Measurements from ENCODE around the gene CHAD.
"Not testable (repeated sequence)": the region's sequence is repeated elsewhere in the genome, so short reads cannot be mapped to it uniquely, and the experiment has no call there.

The CHAD gene

GRCh38 chr17:50453901-50454300 lies 14.8 kb downstream of the CHAD start:
- no peak for DNase-seq

DNA sequence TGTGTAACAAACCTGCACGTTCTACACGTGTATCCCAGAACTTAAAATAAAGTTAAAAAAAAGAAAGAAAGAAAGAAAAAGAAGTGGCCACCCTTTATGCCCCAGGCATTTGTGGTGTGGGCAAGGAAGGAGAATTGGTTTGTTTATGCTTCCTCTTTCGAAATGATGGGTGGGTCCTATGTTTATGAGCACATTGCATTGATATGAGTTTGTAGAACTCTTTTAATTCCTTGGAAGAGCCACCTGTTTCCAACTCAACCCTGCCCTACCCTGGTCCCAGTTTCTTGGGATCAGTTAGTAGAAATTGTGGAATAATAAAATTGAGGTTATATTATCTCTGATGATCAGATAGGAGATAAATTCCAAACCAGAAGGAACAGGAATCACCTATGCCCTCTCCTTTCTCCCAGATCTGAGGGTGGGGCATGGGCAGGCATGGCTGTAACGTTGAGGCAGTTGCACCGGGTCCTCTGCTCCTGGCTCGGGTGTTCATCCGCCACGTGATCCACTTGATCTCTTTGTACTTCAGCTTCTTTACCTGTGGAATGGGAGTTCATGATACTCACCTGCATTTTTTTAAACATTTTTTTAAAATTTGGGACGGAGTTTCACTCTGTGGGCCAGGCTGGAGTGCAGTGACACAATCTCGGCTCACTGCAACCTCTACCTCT lies 15.9 kb downstream of the CHAD start:
- no peak for DNase-seq

GRCh38 chr17:50451943-50452629 lies 16.6 kb downstream of the CHAD start:
- no peak for DNase-seq

GRCh38 chr17:50448643-50449042 lies 20.0 kb downstream of the CHAD start:
- DNase-seq: no peak

DNA sequence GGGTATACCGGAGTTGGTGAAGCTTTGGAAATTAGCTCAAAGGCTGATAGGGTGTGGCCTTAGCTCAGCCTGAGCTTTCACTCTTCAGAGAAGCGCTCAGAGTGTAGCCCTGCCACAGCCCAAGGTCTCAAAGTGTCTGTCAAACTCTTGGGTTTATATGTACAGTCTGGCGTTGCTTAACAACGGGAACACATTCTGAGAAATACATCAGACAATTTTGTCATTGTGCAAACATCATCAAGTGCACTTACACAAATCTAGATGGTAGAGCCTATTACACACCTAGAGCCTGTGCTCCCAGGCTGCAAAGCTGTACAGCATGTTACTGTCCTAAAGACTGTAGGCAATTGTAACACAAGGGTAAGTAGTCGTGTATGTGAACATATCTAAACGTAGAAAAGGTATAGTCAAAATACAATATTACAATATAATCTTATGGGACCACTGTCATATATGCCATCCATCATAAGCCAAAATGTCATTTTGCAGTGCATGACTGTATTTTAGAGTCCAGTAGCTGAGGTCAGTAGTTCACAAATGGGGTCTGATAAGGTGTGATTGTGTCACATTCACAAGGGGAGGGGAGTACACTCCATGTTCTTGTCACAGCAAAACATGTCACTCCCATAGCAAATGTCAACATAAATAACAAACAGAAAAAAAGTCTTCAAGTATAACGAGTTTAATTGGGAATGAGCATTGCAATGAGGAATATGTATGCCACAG lies 20.6 kb downstream of the CHAD start:
- no peak for DNase-seq

GRCh38 chr17:50445730-50446325 lies 22.9 kb downstream of the CHAD start:
- DNase-seq: no peak

GRCh38 chr17:50444841-50445715 lies 23.6 kb downstream of the CHAD start:
- DNase-seq: no peak

DNA sequence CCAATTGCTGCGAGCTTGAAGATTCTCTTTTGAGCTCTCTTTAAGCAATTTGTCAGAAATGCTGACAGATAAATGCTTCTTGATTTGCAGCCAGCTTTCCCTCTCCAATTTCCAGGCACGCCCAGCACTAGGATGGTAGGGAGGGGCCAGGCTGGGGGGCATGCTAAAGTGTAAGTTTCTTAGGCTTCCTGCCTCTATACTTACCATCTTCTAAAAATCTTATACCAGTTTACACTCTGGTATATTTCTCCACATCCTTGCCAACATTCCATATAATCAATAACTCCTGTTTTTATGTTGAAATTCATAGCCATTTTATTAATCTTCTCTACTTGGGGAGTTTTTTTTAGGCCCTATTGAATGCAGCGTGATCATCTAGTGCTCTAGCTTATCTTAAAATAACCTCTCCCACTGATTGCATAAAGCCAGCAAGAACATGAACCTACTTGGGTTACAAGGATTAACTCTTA lies 25.1 kb downstream of the CHAD start:
- DNase-seq: no peak

DNA sequence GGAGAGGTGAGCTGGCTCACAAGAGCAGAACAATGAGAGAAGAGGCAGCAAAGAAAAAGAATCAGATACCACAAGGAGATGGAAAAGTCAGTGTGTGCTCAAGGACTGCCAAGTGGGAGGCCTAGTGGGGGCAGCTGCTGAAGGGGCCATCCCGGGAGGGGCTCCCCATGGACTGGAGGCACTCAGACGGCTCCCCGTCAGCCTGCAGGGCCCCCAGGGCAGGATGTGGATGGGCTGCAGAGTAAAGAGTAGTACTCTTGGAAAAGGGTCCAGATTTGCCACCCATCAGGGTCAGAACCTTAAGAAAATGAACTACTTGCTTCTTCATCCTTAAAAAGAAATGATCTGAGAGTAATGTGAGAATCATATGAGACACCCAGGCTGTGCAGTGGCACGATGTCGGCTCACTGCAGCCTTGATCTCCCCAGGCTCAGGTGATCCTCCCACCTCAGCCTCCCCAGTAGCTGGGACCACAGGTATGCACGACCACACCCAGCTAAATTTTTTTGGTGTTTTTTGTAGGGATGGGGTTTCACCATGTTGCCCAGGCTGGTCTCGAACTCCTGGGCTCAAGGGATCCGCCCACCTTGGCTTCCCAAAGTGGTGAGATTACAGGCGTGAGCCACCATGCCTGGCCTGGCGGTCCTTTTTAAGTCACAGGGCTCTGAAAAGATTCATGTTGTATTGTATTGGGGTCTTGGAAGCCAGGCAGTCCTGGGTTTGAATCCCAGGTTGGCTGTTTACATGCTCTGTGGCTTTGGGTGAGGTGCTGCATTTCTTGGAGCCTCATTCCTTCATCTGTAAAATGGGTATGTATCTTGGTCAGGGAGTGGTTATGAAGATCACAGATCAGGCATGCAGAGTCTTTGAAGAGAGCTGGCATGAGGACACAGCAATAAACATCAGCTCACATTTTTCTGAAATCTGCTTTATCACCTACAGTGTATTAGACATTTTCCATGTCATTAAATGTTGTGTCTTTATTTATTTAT lies 27.5 kb downstream of the CHAD start:
- DNase-seq: no peak

DNA sequence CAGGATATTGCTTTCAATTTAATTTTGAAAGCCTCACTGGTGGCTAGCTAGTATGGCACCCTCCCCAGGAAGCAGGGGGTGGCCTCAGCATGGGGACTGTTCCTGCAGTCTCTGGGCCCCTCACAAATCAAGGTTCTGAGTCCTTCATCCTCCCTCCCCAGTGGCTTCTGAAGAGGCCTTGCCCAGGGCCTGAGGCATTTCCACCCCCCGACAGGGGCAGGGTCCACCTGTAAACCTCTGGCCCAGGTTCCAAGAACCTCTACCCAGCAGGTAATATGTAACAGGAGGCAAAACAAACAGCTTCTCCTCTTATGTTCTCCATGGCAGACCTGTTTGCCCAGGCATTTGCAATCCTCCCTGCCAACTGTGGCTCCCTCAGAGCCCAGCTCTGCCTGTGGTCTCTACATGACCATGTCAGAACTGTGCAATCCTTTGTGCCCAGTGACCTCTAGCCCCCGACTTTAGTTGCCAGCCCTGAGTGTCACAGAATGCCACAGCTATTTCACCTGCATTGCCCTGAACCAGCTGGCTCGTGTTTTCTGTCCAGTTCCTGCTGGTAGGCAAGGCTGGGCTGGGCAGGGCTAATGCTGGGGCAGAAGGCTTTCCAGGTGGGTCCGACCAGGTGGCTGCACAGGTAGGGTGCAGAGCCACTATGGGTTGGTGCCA lies 28.4 kb downstream of the CHAD start:
- no peak for DNase-seq

DNA sequence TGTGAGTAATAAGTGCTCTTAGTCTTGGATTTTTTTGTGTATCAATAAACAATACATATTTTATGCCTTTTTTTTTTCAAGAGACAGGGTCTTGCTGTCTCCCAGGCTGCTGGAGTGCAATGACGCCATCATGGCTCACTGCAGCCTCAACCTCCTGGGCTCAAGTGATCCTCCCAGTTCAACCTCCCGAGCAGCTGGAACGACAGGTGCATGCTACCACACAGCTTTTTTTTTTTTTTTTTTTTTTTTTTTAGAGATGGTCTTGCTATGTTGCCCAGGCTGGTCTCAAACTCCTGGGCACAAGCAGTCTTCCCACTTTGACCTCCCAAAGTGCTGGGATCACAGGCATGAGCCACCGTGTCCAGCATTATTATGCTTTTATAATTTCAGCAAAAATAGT lies 29.7 kb downstream of the CHAD start:
- no peak for DNase-seq

GRCh38 chr17:50437409-50437808 lies 31.3 kb downstream of the CHAD start:
- no peak for DNase-seq

DNA sequence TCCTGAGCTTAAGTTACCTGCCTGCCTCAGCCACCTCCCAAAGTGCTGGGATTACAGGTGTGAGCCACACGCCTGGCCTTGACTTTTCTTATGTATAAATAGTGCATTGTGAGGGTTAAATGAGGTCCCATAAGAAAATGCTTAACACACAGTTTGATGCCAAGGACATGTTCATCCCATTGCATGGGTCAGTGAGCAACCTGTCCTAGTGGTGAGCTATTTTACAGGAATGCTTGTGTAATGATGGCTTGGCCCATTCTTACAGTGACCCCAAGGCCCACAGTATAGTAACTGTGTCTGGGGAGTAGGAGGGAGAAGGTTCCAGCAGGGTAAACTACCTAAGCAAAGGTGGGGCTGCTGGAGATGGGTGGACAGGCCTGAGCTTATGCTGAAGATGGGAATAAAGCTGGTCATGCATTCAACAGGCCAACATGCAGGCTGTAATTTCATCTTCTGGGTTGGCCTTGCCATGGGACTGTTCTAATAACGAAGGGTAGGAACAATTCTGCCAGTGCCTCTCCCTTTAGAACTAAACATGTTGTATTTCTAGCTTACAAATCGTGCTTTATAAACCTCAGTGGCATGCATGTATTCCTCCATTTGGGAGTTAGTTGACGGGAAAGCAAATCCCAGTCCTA lies 36.4 kb downstream of the CHAD start:
- no peak for DNase-seq

- DNase-seq: no peak
Measured at GRCh38 chr17:50430821-50431618, 37.7 kb downstream of the CHAD start.

GRCh38 chr17:50429793-50430192 lies 38.9 kb downstream of the CHAD start:
- DNase-seq: no peak

DNA sequence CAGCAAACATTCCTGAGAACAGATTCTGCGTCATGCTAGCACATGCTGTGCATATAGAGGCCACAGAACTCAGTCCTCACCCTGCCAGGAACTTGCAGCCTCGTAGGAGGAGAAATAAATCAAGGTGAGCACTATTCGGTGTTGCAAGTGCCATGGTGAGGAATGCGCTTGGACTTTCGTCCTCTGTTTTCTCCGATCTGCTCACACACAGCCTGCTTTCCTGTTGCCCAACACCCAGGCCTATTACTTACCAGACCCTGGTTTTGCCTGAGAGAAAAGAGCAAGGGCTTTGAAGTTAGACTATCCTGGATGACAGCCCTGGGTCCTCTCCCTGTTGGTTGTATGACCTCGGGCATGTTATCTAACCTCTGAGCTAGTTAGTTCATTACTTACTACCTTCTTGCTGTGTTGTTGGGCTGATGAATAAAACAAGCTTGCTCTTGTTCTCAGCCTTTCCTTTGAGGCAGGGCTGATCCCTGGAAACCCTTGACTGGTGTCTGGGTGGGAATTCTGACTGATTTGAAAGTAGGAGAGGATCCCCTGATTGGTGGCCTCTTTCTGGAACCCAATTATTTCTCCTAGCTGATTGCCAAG lies 39.8 kb downstream of the CHAD start:
- DNase-seq: no peak

DNA sequence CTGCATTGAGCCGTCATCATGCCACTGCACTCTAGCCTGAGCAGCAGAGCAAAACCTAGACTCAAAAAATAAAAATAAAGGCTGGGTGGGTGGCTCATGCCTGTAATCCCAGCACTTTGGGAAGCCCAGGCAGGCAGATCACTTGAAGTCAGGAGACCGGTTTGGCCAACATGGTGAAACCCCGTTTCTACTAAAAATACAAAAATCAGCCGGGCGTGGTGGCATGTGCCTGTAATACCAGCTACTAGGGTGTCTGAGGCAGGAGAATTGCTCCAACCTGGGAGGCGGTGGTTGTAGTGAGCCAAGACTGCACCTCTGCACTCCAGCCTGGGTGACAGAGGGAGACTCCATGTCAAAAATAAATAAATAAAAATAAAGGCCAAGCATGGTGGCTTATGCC lies 40.6 kb downstream of the CHAD start:
- not testable (repeated sequence) for DNase-seq
